ENCODE measurements around the gene ZNF813.
"Not testable (repeated sequence)": the region's sequence is repeated elsewhere in the genome, so short reads cannot be mapped to it uniquely, and the experiment has no call there.

Gene ZNF813

DNA sequence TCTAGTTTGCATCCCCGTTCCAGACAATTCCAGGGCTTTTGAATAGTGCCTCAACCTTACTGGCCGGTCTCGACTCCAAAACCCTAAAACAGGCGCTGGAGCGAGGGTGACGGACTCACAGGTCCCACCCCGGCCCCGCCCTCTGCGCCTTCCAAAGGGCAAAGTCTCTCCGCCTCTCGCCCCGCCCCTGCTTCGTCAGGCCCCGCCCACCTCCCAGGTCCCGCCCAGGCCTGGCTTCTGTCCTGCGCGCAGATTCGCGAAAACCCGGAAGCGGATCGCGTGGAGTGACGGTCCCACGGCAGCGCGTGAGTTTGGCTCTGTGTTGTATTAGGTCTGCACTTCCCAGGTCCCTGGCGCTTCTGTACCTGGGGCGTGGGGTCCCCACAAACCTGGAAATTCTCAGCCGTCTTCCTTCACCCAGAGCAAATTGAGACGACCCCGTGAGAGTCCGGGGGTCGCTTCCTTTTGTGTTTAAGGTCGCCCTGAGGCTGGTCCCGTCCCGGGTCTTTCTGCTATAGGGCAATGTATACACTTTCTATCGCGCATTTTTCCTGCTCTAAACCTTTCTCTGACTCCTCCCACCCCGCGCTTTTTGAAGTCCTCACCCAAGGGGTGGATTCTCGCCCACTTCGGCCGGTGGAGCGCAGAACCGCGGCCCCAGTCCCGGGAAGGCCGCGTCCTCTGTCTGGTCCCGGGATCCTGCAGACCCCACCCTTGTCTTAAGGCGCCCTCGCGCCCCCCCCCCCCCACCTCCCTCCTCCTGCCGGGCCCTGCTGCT is at the start of gene ZNF813:
Gene ZNF813, plus strand, starts transcription at position 249 of the 778 bp plus-strand sequence. CDS start 16,090 bp downstream, outside the sequence.
- peaks cover 4 to 10% (median 6%) of the 10 kb centered on the region in 10 experiments; a peak in 16 of 20 replicates for H3K4me1 ChIP-seq
- peak within 1 kb of the TSS; percentile 87 to 96 (median 90) for H3K4me2 ChIP-seq
- H3K27me3 ChIP-seq = no peaks in the 10 kb centered on the region
- H3K9ac ChIP-seq = peak within 1 kb of the TSS; percentile 83 to 95 (median 92)
- H3K9me3 ChIP-seq (replicated peaks in 1 of 11) = peaks cover 30 to 66% (median 44%) of the 10 kb centered on the region in 11 experiments; a peak in 20 of 22 replicates
- H3K36me3 ChIP-seq = peaks cover 15 to 22% (median 18%) of the 10 kb centered on the region in 11 experiments
- TF ChIP-seq Cebpa-rat (IDR thresholded peaks at IDR 0.05) = no peak
- peaks cover 0 to 2% (median 0%) of the 10 kb centered on the region in 11 experiments; a peak in 2 of 22 replicates for H4K20me1 ChIP-seq
- H3K4me3 ChIP-seq = peak within 1 kb of the TSS; percentile 75 to 93 (median 83)
- H3K27ac ChIP-seq = peak within 1 kb of the TSS; percentile 84 to 95 (median 89)

DNA sequence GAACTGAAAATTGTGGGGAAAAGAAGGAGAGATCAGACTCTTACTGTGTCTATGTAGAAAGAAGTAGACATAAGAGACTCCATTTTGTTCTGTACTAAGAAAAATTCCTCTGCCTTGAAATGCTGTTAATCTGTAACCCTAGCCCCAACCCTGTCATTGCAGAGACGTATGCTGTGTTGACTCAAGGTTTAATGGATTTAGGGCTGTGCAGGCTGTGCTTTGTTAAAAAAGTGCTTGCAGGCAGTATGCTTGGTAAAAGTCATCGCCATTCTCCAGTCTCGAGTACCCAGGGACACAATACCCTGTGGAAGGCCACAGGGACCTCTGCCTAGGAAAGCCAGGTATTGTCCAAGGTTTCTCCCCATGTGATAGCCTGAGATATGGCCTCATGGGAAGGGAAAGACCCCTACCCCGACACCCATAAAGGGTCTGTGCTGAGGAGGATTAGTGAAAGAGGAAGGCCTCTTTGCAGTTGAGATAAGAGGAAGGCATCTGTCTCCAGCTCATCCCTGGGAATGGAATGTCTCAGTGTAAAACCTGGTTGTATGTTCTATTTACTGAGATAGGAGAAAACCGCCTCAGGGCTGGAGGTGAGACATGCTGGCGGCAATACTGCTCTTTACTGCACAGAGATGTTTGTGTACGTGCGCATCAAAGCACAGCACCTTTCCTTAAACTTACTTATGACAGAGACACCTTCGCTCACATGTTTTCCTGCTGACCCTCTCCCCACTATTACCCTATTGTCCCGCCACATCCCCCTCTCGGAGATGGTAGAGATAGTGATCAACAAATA is 46.8 kb upstream of the ZNF813 start:
- not testable (repeated sequence) for H3K4me1 ChIP-seq, H3K27me3 ChIP-seq, H3K27ac ChIP-seq, H3K4me2 ChIP-seq, H3K4me3 ChIP-seq, H3K9ac ChIP-seq, H4K20me1 ChIP-seq
- Histone ChIP-seq H3K36me3 (peaks cover 0 to 11% (median 0%) of the 10 kb centered on the region in 11 experiments; a peak in 5 of 22 replicates), H3K9me3 (replicated peaks in 1 of 11) (peaks cover 9 to 31% (median 19%) of the 10 kb centered on the region in 11 experiments; a peak in 20 of 22 replicates)

GRCh38 chr19:53422551-53422950 is 45.0 kb upstream of the ZNF813 start:
- peaks cover 0 to 6% (median 0%) of the 10 kb centered on the region in 11 experiments; a peak in 3 of 22 replicates for H3K36me3 ChIP-seq
- H4K20me1 ChIP-seq = no peaks in the 10 kb centered on the region
- no peaks in the 10 kb centered on the region for H3K4me1 ChIP-seq
- H3K9me3 ChIP-seq (replicated peaks in 1 of 11) = peaks cover 0 to 13% (median 9%) of the 10 kb centered on the region in 11 experiments; a peak in 12 of 22 replicates
- H3K27me3 ChIP-seq = no peaks in the 10 kb centered on the region
- H3K27ac ChIP-seq = no peak overlapping the region
- TF ChIP-seq Cebpa-rat (IDR thresholded peaks at IDR 0.05) = no peak
- no peak overlapping the region for H3K4me3 ChIP-seq
- no peak overlapping the region for H3K4me2 ChIP-seq
- no peak overlapping the region for H3K9ac ChIP-seq

DNA sequence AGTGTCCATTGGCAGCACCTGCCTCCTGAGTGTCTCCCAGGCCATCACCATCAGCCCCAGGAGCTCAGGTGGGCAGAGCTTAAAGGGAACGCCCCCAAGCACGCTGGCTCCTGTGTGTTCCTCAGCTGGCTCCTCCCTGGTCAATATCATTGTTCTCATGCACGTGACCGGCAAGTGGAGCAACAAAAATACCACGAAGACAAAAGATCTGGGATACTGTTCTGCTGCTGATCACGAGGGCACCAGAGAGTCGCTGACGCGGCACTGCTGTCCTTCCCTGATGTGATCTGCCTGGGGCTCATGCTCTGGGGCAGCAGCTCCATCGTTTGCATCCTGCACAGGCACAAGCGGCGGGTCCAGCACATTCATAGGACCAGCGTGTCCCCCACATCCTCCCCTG is 44.5 kb upstream of the ZNF813 start:
- not testable (repeated sequence) for H3K4me3 ChIP-seq; H3K36me3 ChIP-seq; H3K4me2 ChIP-seq; H3K27me3 ChIP-seq; H3K4me1 ChIP-seq; H3K9ac ChIP-seq; H3K27ac ChIP-seq; H4K20me1 ChIP-seq; H3K9me3 ChIP-seq (replicated peaks in 1 of 11)

GRCh38 chr19:53423680-53424079 is 43.9 kb upstream of the ZNF813 start:
- H3K4me3 ChIP-seq, H3K9ac ChIP-seq, H3K4me2 ChIP-seq: not testable (repeated sequence)

DNA sequence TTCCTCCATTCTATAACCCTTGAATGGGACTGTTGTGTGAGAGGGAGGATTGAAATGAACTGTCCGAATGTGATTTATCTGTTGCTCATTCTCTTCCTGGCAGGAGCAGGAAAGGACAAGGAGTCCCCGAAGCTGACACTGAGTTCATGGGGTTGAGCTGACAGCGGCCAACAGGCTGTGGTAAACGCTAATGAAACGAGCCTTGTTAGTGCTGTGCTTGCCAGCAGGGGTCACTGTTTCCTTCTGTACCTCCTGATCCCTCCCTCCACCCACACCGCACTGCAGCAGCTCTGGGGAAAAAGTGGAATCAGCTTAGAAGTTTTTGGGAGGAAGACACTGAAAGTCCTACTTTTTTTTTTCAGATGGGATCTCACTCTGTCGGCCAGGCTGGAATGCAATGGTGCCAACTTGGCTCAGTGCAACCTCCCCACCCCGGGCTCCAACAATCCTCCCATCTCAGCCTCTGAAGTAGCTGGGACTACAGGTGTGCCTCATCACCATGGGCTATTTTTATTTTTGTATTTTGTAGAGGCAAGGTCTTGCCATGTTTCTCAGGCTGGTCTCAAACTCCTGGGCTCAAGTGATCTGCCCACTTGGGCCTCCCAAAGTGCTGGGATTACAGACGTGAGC is 42.5 kb upstream of the ZNF813 start:
- Histone ChIP-seq H3K4me1 (no peaks in the 10 kb centered on the region), H3K27me3 (no peaks in the 10 kb centered on the region), H3K9me3 (replicated peaks in 1 of 11) (no peaks in the 10 kb centered on the region), H3K4me2 (no peak overlapping the region), H4K20me1 (no peaks in the 10 kb centered on the region), H3K9ac (no peak overlapping the region), H3K4me3 (no peak overlapping the region), H3K27ac (no peak overlapping the region), H3K36me3 (no peaks in the 10 kb centered on the region)
- TF ChIP-seq Cebpa-rat (IDR thresholded peaks at IDR 0.05) = no peak

More at GRCh38 chr19:53423680-53424079, 43.9 kb upstream of the ZNF813 start:
- H3K9me3 ChIP-seq (replicated peaks in 1 of 11); H4K20me1 ChIP-seq; H3K27ac ChIP-seq; H3K4me1 ChIP-seq; H3K36me3 ChIP-seq; H3K27me3 ChIP-seq: not testable (repeated sequence)

GRCh38 chr19:53431399-53432087 is 36.0 kb upstream of the ZNF813 start, which contains the start of gene ZNF761:
ZNF761 (plus strand) TSS chr19:53431984; CDS start chr19:53447269, 15,285 bp downstream.
- Histone ChIP-seq H3K4me1 (peaks cover 10 to 17% (median 15%) of the 10 kb centered on the region in 10 experiments; a peak in 17 of 20 replicates), H3K36me3 (peaks cover 31 to 34% (median 32%) of the 10 kb centered on the region in 11 experiments), H3K27me3 (no peaks in the 10 kb centered on the region), H3K9me3 (replicated peaks in 1 of 11) (peaks cover 20 to 33% (median 28%) of the 10 kb centered on the region in 11 experiments; a peak in 21 of 22 replicates), H3K4me2 (peak within 1 kb of the TSS; percentile 78 to 95 (median 87)), H3K4me3 (peak within 1 kb of the TSS; percentile 78 to 95 (median 92)), H3K9ac (peak within 1 kb of the TSS; percentile 85 to 96 (median 92)), H4K20me1 (peaks cover 0 to 5% (median 0%) of the 10 kb centered on the region in 11 experiments; a peak in 4 of 22 replicates), H3K27ac (peak within 1 kb of the TSS; percentile 79 to 89 (median 86))
- TF ChIP-seq Cebpa-rat (IDR thresholded peaks at IDR 0.05) = no peak

DNA sequence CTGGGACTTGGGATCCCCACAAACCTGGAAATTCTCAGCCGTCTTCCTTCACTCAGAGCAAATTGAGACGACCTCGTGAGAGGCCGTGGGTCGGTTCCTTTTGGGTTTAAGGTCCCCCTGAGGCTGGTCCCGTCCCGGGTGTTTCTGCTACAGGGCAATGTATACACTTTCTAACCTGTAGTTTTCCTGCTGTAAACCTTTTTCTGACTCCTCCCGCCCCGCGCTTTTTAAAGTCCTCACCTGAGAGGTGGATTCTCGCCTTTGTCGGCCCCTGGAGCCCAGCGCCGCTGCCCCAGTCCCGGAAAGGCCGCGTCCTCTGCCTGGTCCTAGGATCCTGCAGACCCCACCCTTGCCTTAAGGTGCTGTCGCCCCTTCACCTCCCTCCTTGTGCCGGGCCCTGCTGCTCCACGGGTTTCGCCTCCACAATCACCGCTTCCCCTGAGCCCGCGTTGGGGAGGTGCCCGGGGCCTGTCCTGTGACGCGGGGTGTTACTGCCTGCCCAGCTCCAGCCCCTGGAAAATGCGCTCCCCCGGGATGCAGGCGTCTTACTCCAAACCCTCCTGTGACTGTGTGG is 35.4 kb upstream of the ZNF813 start:
- Histone ChIP-seq H3K4me2 (peak overlapping the region; percentile 73 to 95 (median 83)), H3K36me3 (peaks cover 37 to 40% (median 38%) of the 10 kb centered on the region in 11 experiments), H3K27ac (peak overlapping the region; percentile 79 to 89 (median 86)), H3K9ac (peak overlapping the region; percentile 85 to 96 (median 92)), H3K27me3 (no peaks in the 10 kb centered on the region), H3K4me3 (peak overlapping the region; percentile 78 to 95 (median 92)), H3K9me3 (replicated peaks in 1 of 11) (peaks cover 26 to 39% (median 33%) of the 10 kb centered on the region in 11 experiments; a peak in 21 of 22 replicates), H3K4me1 (peaks cover 10 to 17% (median 15%) of the 10 kb centered on the region in 10 experiments; a peak in 17 of 20 replicates), H4K20me1 (peaks cover 0 to 9% (median 0%) of the 10 kb centered on the region in 11 experiments; a peak in 4 of 22 replicates)
- TF ChIP-seq Cebpa-rat (IDR thresholded peaks at IDR 0.05) = no peak

GRCh38 chr19:53443809-53444208 is 23.7 kb upstream of the ZNF813 start:
- H3K36me3 ChIP-seq = peaks cover 87 to 98% (median 92%) of the 10 kb centered on the region in 11 experiments
- H4K20me1 ChIP-seq, H3K27ac ChIP-seq, H3K4me1 ChIP-seq, H3K9ac ChIP-seq, H3K4me2 ChIP-seq, H3K27me3 ChIP-seq: not testable (repeated sequence)
- peaks cover 65 to 99% (median 90%) of the 10 kb centered on the region in 11 experiments for H3K9me3 ChIP-seq (replicated peaks in 1 of 11)
- H3K4me3 ChIP-seq = peak overlapping the region in 1 of 10 experiments; percentile 42; a peak in 1 of 20 replicates

DNA sequence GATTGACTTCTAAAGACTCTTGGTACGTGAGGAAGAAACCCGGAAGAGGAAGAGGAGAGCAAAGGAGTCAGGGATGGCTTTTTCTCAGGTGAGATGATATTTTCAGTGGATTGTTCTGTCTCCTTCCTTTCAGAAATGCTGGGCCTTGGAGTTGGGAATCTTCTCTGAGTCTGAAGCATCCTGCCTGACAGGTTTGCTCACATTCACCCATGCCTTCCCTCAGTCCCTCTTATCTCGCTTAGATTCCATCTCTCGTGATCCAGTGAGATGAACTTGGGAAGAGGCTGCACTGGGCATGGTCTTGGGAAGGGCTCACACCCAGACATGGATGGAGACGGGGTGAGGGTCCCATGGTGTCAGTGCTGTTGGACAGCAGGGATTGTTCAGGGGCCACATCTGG is 20.3 kb upstream of the ZNF813 start:
- not testable (repeated sequence) for H4K20me1 ChIP-seq, H3K4me3 ChIP-seq, H3K27ac ChIP-seq, H3K9ac ChIP-seq, H3K4me1 ChIP-seq, H3K4me2 ChIP-seq, H3K27me3 ChIP-seq
- H3K36me3 ChIP-seq = peaks cover 93 to 99% (median 96%) of the 10 kb centered on the region in 11 experiments
- peaks cover 69 to 99% (median 89%) of the 10 kb centered on the region in 11 experiments for H3K9me3 ChIP-seq (replicated peaks in 1 of 11)
